IMR-90 (cell line): Measurements from ENCODE around the gene DYRK1A.

Experiments
- BHLHE40 ChIP-seq: fragments of 150-350 bp; IDR thresholded peaks from 2 replicates; pipeline ENCODE4 v1.6.1; 2016; ENCODE audit warnings: mild to moderate bottlenecking, low read depth, low read length
- MAFK ChIP-seq: IDR thresholded peaks from 2 replicates; pipeline ENCODE4 v1.6.1; 2012; ENCODE audit warnings: low read depth, low read length, improper control_type of control experiment
- MXI1 ChIP-seq: IDR thresholded peaks from 2 replicates; pipeline ENCODE4 v1.6.1; 2012; ENCODE audit warnings: low read depth, mild to moderate bottlenecking, low read length, moderate library complexity, borderline replicate concordance
- POLR2A ChIP-seq: IDR thresholded peaks from 2 replicates; pipeline ENCODE4 v1.6.1; 2012; ENCODE audit warnings: mild to moderate bottlenecking, low read depth, low read length
- RAD21 ChIP-seq: IDR thresholded peaks from 2 replicates; pipeline ENCODE4 v1.6.1; 2012; ENCODE audit warnings: low read length, improper control_type of control experiment
- RCOR1 ChIP-seq: IDR thresholded peaks from 2 replicates; pipeline ENCODE4 v1.6.1; 2012; ENCODE audit warnings: mild to moderate bottlenecking, low read length, improper control_type of control experiment; ENCODE audit not compliant: insufficient replicate concordance
- RFX5 ChIP-seq: IDR thresholded peaks from 2 replicates; pipeline ENCODE4 v1.8.0; 2012; ENCODE audit warnings: low read depth, mild to moderate bottlenecking, low read length, moderate library complexity
- SMC3 ChIP-seq: fragments of 150-350 bp; IDR thresholded peaks from 2 replicates; pipeline ENCODE4 v1.6.1; 2016; ENCODE audit warnings: low read depth, mild to moderate bottlenecking, antibody characterized with exemption, low read length, moderate library complexity
- TF ChIP-seq, protein P1 (sequence below): conservative IDR thresholded peaks from 2 replicates; pipeline ENCODE4 v1.5.1; 2012; ENCODE audit warnings: mild to moderate bottlenecking, low read depth, low read length, improper control_type of control experiment
- TF ChIP-seq, protein P2 (sequence below): fragments of 150-350 bp; IDR thresholded peaks from 2 replicates; pipeline ENCODE4 v1.6.1; 2017; ENCODE audit warnings: mild to moderate bottlenecking, antibody characterized with exemption, low read length, low read depth

DNA sequence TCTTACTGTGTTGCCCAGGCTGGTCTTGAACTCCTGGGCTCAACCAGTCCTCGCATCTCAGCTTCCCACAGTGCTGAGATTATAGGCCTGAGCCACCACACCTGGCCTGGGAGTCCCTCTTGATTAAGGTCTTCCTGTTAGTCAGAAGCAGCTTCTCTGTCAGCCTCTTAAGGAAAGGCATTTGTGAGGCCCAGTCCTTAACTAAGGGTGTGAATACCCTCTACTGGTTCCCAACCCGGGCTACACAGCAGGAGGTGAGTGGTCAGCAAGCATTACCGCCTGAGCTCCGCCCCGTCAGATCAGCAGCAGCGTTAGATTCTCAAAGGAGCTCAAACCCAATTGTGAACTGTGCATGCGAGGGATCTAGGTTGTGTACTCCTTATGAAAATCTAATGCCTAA lies 117.2 kb downstream of the DYRK1A start:
- TF ChIP-seq, protein P1, sequence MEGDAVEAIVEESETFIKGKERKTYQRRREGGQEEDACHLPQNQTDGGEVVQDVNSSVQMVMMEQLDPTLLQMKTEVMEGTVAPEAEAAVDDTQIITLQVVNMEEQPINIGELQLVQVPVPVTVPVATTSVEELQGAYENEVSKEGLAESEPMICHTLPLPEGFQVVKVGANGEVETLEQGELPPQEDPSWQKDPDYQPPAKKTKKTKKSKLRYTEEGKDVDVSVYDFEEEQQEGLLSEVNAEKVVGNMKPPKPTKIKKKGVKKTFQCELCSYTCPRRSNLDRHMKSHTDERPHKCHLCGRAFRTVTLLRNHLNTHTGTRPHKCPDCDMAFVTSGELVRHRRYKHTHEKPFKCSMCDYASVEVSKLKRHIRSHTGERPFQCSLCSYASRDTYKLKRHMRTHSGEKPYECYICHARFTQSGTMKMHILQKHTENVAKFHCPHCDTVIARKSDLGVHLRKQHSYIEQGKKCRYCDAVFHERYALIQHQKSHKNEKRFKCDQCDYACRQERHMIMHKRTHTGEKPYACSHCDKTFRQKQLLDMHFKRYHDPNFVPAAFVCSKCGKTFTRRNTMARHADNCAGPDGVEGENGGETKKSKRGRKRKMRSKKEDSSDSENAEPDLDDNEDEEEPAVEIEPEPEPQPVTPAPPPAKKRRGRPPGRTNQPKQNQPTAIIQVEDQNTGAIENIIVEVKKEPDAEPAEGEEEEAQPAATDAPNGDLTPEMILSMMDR: no peak
- TF ChIP-seq POLR2A: no peak
- TF ChIP-seq MAFK: no peak
- TF ChIP-seq, protein P2, sequence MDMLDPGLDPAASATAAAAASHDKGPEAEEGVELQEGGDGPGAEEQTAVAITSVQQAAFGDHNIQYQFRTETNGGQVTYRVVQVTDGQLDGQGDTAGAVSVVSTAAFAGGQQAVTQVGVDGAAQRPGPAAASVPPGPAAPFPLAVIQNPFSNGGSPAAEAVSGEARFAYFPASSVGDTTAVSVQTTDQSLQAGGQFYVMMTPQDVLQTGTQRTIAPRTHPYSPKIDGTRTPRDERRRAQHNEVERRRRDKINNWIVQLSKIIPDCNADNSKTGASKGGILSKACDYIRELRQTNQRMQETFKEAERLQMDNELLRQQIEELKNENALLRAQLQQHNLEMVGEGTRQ: no peak
- TF ChIP-seq SMC3: no peak
- no peak for TF ChIP-seq MXI1
- no peak for TF ChIP-seq RCOR1
- no peak for TF ChIP-seq RAD21
- TF ChIP-seq BHLHE40: no peak
- TF ChIP-seq RFX5: no peak
